A549 treated with DMSO at 1 μM for 4 hours (cell line): ENCODE measurements around the gene ANKRD37. TPM values are rescaled to one million over a fixed set of nuclear protein-coding genes. Genes with fewer than 3 reads are reported as not detected.

ENCODE experiments used
- total RNA-seq: library from RNA; stranded (reverse); fragments of 200-300 nt; extraction: Qiagen RNA extraction; gene quantifications from 5 replicates; pipeline ENCODE4 v1.2.3, GENCODE V29; 2022; ENCODE audit warnings: low read depth

The ANKRD37 gene, protein sequence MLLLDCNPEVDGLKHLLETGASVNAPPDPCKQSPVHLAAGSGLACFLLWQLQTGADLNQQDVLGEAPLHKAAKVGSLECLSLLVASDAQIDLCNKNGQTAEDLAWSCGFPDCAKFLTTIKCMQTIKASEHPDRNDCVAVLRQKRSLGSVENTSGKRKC
- 2.3 to 3.8 TPM (median 3.6 TPM) in 5 replicates for total RNA-seq

DNA sequence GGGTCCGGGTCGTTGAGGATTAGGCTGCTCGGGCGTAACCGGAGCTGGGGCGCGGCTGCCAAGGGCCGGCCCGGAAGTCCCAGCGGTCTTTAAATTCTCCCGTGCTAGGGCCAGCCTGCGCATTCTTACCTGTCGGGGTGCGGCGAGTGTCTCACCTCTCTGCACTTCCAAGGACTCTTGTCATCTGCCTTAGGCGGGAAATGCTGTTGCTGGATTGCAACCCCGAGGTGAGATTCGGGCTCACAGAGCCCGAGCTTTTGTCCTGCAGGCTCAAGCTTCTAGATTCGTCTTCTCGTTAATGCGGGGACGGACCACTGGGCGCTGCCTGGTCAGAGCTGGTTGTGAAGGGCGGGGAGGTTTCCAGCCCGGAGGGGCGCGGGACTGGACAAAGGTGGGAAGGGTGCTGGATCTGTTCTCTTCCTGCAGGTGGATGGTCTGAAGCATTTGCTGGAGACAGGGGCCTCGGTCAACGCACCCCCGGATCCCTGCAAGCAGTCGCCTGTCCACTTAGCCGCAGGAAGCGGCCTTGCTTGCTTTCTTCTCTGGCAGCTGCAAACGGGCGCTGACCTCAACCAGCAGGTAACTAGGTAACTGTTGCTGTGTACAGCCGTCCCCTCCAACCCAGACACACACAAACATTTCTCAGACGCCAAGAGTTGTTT, at the start of gene ANKRD37:
Gene ANKRD37 (plus strand): TSS at position 118 of the 662 bp plus-strand sequence. CDS start 83 bp downstream, at position 201.

DNA sequence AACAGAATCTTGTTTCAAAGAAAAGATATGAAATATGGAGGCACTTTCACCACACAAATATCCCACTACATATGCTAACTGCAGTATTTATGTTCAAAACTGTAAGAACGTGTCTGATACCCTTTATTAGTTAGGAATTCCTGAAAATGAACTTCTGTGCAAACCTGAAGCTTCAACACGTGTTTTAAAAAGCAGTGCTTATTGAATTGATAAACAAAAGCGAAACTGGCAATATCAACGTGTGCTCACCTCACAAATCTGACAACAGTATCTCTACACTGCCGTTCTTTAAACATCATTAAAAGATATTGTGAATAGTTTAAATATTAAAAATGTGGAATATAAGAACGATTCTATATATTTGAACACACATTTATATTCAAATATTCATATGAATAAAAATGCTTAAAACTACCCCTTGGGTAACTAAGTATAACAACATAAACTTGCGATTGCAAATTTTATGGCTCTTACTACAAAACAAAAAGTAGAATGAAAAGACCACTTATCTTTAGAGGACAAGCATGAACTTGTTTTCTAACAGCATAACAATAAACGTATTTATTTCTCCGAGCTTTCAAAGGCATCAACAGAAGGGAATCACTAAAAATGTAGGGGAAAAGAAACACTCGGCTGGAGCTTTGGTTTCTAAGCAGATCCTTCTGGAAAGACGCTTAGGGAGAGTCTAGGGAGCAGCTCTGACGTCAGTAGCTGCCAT, 1.2 kb upstream of the ANKRD37 start, which contains the start of gene LRP2BP:
Gene LRP2BP (minus strand): TSS at position 687 of the 718 bp plus-strand sequence. CDS start 17,738 bp downstream, outside the sequence.

DNA sequence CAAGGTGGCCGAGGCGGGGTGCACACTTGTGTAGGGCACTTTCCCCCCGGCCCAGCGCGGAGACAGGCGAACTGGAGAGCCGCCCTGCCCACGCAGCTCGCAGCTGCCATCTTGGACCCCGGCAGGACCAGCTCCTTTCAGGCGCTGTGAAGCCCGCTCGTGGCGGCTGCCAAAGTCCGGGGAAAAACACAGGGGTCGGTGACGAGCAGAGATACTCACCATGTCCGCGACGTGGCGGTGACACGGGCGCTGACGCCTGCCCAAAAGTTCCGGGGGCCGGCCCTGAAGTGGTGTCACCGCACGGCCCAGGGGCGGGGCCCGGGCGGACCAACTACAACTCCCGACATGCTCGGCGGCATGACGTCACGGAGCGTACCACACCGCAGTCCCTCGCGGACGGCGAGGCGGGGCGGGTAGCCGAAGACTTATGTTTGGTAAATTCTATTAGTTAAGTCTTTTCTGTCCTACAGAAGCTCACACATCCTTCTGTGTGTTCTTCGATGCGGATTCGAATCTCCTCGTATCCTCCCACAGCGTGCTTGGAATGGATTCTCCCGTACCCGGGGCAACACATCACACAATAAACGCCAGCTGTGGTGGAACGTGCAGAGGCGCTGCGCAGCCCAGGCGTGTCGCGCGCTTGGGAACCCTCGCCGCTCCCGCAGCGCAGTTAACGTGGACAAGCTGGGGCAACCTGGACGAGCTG, 29.2 kb downstream of the ANKRD37 start, which contains the start of gene UFSP2:
Gene UFSP2 (minus strand): TSS at position 318 of the 706 bp plus-strand sequence. CDS start 96 bp downstream, at position 222.

Other genes with a start within 250 kb of the ANKRD37 start
- 11.2 to 16.9 TPM (median 14.0 TPM) in 5 replicates for gene CFAP97, start 192.8 kb upstream of the ANKRD37 start, total RNA-seq
- 7.3 to 9.2 TPM (median 8.6 TPM) in 5 replicates for gene SNX25, start 187.2 kb upstream of the ANKRD37 start, total RNA-seq
- gene LRP2BP, start 917 bp upstream of the ANKRD37 start, total RNA-seq: 0.09 to 0.15 TPM (median 0.11 TPM) in 5 replicates
- gene UFSP2, start 29.1 kb downstream of the ANKRD37 start, total RNA-seq: 12.6 to 14.7 TPM (median 13.9 TPM) in 5 replicates
- not detected in 5 replicates for gene CCDC110, start 74.9 kb downstream of the ANKRD37 start, total RNA-seq
- 0.10 to 0.32 TPM (median 0.26 TPM) in 5 replicates for gene PDLIM3, start 138.7 kb downstream of the ANKRD37 start, total RNA-seq